ENCODE results near the gene ATOH8. TPM values are rescaled to one million over a fixed set of nuclear protein-coding genes. Genes with fewer than 3 reads are reported as not detected.

The ATOH8 gene
- total RNA-seq, 4 donors from 2014 or later = 2.0 to 24.6 (median 7.6) TPM

DNA sequence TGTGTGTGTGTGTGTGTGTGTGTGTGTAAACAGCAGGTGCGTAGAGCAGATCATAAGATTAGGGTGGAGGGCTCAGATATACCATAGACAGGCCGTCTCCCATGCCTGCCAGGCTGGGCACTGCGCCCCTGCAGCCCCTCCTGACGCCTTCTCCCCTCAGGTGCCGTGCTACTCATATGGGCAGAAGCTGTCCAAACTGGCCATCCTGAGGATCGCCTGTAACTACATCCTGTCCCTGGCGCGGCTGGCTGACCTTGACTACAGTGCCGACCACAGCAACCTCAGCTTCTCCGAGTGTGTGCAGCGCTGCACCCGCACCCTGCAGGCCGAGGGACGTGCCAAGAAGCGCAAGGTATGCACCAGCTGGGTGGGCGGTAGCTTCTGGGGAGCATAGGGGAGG, 10.0 kb downstream of the ATOH8 start:
- Histone ChIP-seq H3K36me3 (peaks cover 0 to 24% (median 0%) of the 10 kb centered on the region in 3 donors), H3K4me3 (no peak overlapping the region), H3K27ac (no peak overlapping the region), H3K4me1 (peaks cover 19 to 85% (median 43%) of the 10 kb centered on the region in 3 donors), H3K27me3 (peaks cover 0 to 56% (median 0%) of the 10 kb centered on the region in 4 donors), H3K9me3 (no peaks in the 10 kb centered on the region)
- intact Hi-C loops (cut with DNase I) = no loop called here
- 91 to 100% methylated on average over 1 to 7 of the region's 16 CpGs for WGBS, 2 donors
- DNase-seq = no peak
- TF ChIP-seq CTCF (IDR thresholded peaks at IDR 0.05) (no peak), POLR2A (IDR thresholded peaks at IDR 0.05) (no peak)

- no peaks in the 10 kb centered on the region for H3K9me3 ChIP-seq
- H3K27ac ChIP-seq = no peak overlapping the region
- H3K27me3 ChIP-seq = peaks cover 0 to 52% (median 0%) of the 10 kb centered on the region in 4 donors
- H3K4me3 ChIP-seq = no peak overlapping the region
- TF ChIP-seq CTCF (IDR thresholded peaks at IDR 0.05) (no peak), POLR2A (IDR thresholded peaks at IDR 0.05) (no peak)
- intact Hi-C loops (cut with DNase I) = no loop called here
- peaks cover 21 to 85% (median 47%) of the 10 kb centered on the region in 3 donors for H3K4me1 ChIP-seq
- 20 to 39% methylated on average over 20 to 24 of the region's 26 CpGs for WGBS, 2 donors
- no peak for DNase-seq
- H3K36me3 ChIP-seq = peaks cover 0 to 24% (median 0%) of the 10 kb centered on the region in 3 donors
Observed at GRCh38 chr2:85765081-85765731, 11.4 kb downstream of the ATOH8 start.

DNA sequence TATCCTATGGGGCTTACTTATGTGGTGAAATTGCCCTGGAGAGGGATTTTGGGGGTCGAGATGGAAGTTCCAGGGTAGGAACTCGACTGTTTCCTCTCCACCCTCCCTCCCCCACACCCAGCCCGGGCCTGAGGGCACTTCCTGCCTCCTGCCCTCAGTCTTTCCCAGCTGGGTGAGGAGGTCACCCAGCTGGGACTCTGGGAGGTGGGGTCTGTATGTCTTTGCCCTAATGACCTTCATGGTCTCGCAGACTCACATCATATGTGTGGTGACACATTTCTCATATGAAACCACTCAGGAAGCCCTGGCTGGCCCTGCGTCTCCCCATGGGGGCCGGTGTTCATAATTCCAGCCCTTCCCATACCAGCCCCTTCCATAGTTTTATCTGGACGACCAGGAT, 12.4 kb downstream of the ATOH8 start:
- Histone ChIP-seq H3K36me3 (peaks cover 0 to 24% (median 0%) of the 10 kb centered on the region in 3 donors), H3K9me3 (no peaks in the 10 kb centered on the region), H3K4me3 (no peak overlapping the region), H3K27ac (no peak overlapping the region), H3K27me3 (peaks cover 0 to 57% (median 0%) of the 10 kb centered on the region in 4 donors), H3K4me1 (peaks cover 27 to 85% (median 49%) of the 10 kb centered on the region in 3 donors)
- 63 to 82% methylated on average over 4 to 7 of the region's 7 CpGs for WGBS, 2 donors
- intact Hi-C loops (cut with DNase I) = no loop called here
- DNase-seq = no peak
- TF ChIP-seq CTCF (IDR thresholded peaks at IDR 0.05) (no peak), POLR2A (IDR thresholded peaks at IDR 0.05) (no peak)

GRCh38 chr2:85767803-85768665, 14.2 kb downstream of the ATOH8 start:
- DNase-seq = no peak
- Histone ChIP-seq H3K4me3 (no peak overlapping the region), H3K9me3 (no peaks in the 10 kb centered on the region), H3K4me1 (peaks cover 44 to 90% (median 57%) of the 10 kb centered on the region in 3 donors), H3K27me3 (peaks cover 0 to 69% (median 0%) of the 10 kb centered on the region in 4 donors), H3K27ac (no peak overlapping the region), H3K36me3 (peaks cover 0 to 24% (median 0%) of the 10 kb centered on the region in 3 donors)
- 76 to 84% methylated on average over 6 to 7 of the region's 12 CpGs for WGBS, 2 donors
- no peak for TF ChIP-seq CTCF (IDR thresholded peaks at IDR 0.05)
- no peak for TF ChIP-seq POLR2A (IDR thresholded peaks at IDR 0.05)
- intact Hi-C loops (cut with DNase I) = no loop called here

DNA sequence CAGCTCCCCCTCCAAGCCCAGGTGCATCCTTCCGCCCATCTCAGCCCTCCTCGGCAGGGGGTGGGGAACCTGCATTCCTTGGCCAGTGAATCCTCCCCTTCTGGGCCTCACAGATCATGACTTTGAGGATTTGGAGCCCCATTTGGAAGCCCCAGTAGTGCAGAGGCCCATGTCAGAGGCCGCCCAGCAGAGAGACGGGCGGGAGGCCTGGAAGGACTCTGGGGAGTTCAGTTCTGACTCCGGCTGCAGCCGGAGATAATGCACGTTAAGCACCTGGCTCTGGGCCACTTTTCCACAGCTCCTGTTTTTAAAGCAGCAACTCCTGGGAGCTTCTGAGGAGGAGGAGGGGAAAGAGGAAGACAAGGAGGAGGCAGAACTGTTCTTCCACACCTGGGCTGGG, 14.9 kb downstream of the ATOH8 start:
- Histone ChIP-seq H3K27me3 (peaks cover 0 to 76% (median 0%) of the 10 kb centered on the region in 4 donors), H3K9me3 (no peaks in the 10 kb centered on the region), H3K4me3 (no peak overlapping the region), H3K27ac (no peak overlapping the region), H3K4me1 (peaks cover 51 to 90% (median 61%) of the 10 kb centered on the region in 3 donors), H3K36me3 (peaks cover 0 to 24% (median 0%) of the 10 kb centered on the region in 3 donors)
- 47% methylated on average over 3 of the region's 8 CpGs; no CpG with 5 or more reads in 1 of the 2 donors for WGBS, 2 donors
- TF ChIP-seq CTCF (IDR thresholded peaks at IDR 0.05) (no peak), POLR2A (IDR thresholded peaks at IDR 0.05) (no peak)
- intact Hi-C loops (cut with DNase I) = no loop called here
- no peak for DNase-seq

Measured in esophagus squamous epithelium (tissue), 5 donors.